ENCODE measurements around the gene ERMN.
"Not testable (repeated sequence)": the region's sequence is repeated elsewhere in the genome, so short reads cannot be mapped to it uniquely, and the experiment has no call there.

ERMN gene

DNA sequence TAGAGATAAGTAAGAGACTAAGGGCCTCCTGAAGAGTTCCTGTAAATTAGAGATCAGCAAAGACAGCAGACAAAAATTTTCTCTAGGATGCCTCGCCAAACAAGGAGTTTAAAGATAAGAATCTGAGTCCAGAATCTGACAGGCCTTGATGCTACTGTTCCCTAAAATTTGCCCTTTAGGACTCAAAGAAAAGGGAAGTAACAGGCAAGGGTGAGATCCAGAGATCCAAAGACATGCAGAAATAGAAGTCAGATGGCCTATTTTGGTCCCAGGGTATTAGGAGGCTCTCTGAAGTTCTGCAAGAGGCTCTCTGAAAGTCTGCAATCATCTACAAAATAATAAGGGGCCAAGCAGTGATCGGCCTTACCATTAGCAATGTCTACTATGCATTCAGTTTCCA is 35.1 kb downstream of the ERMN start:
- no peak for DNase-seq

DNA sequence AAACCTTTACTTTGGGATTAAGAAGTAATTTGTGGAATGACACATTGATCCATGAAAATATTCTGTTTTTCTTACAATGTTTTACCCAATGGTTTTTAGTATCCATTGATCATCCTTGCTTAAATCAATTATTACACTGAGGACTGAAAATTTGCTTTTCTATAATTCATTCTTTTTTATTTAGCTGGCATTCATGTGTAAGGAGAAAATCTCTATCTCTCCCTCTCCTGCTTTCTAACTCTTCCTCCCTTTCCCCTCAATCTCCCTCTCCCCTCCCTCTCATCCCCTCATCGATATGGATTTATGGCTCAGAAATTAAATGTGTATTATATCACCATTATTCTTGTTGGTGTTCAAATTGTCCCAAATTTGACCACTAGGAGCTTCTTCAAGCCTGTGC is 38.5 kb downstream of the ERMN start:
- no peak for DNase-seq

DNA sequence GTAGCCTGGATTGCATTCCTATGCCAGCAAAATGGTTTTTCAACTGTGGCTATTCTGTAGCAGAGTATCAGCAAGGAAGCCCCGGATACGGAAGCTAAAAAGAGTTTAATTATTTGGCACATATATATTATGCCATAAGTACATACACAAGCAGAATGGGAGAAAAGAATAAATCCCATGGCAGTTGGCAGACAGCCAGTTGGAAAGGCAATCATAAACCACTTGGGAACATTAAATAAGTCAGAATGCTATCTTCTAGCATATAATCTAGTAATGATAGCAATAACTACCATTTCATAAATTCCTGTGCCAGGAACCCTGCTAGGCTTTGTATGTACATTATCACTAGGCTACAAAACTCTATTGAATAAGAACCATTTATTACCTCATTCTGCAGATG is 42.2 kb downstream of the ERMN start:
- no peak for DNase-seq

DNA sequence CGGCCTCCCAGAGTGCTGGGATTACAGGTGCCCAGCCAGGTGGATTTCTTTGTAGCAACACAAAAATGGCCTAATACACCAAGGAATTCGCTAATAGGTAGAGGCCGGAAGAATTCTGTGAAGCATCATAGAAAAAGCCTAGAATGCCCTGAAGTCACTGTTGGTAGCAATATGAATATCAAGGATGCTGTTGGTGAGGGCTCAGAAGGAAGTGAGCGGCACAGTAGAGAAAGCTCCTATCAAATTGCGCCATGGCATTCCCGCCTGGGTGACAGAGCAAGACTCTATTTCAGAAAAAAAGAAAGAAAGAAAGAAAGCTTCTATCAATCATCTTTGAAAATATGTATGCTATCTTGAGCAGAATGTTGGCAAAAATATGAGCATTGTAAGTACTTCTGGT is 44.3 kb downstream of the ERMN start:
- no peak for DNase-seq

DNA sequence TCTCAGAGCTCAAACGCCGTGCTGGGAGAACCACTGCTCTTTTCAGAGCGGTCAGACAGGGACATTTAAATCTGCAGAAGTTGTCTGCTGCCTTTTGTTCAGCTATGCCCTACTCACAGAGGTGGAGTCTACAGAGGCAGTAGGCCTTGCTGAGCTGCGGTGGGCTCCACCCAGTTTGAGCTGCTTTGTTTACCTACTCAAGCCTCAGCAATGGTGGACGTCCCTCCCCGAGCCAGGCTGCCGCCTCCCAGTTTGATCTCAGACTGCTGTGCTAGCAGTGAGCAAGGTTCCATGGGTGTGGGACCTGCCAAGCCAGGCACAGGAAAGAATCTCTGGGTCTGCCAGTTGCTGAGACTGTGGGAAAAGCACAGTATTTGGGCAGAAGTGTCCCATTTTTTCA is 46.3 kb downstream of the ERMN start:
- DNase-seq, result not testable (repeated sequence)

DNA sequence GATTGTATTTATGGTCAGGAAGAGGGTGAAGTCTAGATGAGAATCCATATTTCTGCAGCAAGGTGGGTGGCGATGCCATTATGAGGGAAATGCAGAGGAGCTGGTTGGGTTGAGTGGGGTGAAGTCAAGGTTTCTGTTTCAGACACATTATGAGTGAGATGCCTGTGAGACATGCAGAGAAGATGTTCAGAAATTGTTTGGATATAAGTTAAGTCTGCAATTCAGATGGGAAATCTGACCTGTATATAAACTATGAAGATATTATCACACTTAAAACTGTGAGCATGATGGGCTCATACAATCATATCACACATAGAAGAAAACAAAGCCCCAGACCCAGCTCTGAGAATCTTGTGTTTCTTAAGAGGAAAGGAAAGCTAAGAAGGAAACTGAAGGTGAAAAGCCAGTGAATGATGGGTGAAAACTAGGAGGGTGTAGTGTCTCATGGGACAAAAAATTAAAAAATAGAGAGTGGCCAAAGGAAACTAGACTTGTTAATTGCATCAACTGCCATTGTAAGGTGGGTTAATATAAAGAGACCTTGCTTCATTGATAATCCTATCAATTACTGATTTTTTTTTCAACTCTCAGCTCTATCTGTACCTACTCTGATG is 53.9 kb downstream of the ERMN start:
- no peak for DNase-seq

DNA sequence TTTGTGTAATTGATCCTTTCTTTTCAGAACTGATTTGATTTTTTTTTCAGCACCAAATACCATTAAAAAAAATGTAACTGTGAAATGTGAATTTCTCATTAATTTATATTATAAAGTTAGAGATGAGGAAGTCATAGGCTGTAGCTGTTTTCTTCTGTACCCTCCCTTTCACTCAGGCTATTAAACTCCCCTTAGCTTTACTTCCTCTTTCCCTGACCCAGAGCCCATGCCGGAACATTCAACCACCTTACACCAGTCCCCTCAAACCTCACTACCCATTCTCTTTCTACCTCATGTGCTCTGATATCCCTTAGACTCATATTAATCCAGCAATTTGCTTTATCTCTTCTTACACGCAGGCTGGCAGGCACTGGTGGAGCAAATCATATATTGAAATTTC is 55.7 kb downstream of the ERMN start:
- DNase-seq, result no peak

DNA sequence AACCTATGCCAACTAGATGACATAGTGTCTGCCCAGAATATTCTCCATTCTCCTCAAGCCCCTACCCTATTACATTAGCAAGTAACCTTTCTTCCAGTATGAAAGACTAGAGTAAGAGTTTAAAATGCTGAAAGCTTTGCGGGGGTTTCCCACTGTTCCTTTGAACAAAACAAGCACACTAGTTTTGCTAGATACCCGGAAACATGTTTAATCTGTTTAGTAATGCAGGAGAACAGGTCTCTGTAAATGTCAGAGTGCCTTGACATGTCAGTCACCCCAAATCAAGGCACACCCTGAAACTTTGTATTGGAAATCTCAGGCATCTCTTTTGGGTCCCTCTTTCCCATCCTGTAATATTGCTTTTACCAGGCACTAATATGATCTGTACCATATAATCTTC is 56.6 kb downstream of the ERMN start:
- DNase-seq, result no peak

All from retina (tissue), 1 donor.